ENCODE measurements around the gene RUFY4. TPM values are rescaled to one million over a fixed set of nuclear protein-coding genes. Genes with fewer than 3 reads are reported as not detected.
"Not testable (repeated sequence)": the region's sequence is repeated elsewhere in the genome, so short reads cannot be mapped to it uniquely, and the experiment has no call there.

Gene RUFY4
- total RNA-seq, 2 experiments from 2014 or later: 1.4 to 5.1 TPM

DNA sequence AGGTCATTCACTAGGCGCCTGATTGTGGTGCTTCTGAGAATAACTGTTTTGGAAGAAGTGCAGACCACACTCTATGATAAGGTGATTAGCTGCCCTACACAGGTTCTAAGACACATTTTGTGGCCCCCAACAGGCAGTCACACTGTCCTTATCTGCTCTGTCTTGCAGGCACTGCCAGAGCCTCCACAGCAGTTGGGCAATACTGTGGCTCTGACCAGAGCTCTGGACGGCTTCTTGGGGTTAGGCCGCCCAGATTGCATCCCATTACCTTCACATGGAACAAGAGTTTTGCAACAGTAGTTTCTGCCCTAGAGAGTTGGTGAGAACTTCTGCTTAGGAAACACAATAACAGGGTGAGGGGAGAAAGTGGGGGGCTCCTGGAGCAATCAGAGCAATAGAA lies 22.7 kb downstream of the RUFY4 start:
- no peak overlapping the region for H3K27ac Mint-ChIP-seq
- no peak for ATAC-seq
- no peak for DNase-seq
- no peaks in the 10 kb centered on the region for H3K4me1 Mint-ChIP-seq
- CTCF ChIA-PET: no interaction called here
- no peak overlapping the region for H3K4me3 Mint-ChIP-seq
- H3K36me3 Mint-ChIP-seq: no peaks in the 10 kb centered on the region
- H3K9me3 Mint-ChIP-seq (ENCODE audit: low read depth): no peaks in the 10 kb centered on the region
- H3K27me3 Mint-ChIP-seq: peaks cover 5% of the 10 kb centered on the region

DNA sequence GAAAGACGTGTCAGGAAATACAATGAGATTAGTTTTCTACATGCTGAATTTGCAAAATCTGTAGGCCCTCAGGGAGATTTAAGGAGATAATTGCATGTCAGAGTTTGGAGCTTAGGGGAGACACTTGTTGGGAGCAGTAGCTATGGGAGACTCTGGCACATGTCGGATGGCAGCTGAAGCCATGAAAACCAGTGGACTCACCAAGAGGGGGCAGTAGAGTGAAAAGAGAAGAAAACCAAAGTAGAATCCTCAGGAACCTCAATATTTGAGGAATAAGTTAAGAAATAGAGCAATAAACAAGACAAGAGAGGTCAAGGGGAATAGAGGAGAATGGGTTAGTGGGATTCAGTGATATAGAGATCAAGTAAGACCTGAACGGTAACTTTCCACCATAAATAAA lies 24.8 kb downstream of the RUFY4 start:
- ATAC-seq: no peak
- no peak overlapping the region for H3K4me3 Mint-ChIP-seq
- no peaks in the 10 kb centered on the region for H3K4me1 Mint-ChIP-seq
- H3K9me3 Mint-ChIP-seq (ENCODE audit: low read depth): no peaks in the 10 kb centered on the region
- no peak overlapping the region for H3K27ac Mint-ChIP-seq
- CTCF ChIA-PET: no interaction called here
- no peaks in the 10 kb centered on the region for H3K36me3 Mint-ChIP-seq
- DNase-seq: no peak
- peaks cover 13% of the 10 kb centered on the region for H3K27me3 Mint-ChIP-seq

DNA sequence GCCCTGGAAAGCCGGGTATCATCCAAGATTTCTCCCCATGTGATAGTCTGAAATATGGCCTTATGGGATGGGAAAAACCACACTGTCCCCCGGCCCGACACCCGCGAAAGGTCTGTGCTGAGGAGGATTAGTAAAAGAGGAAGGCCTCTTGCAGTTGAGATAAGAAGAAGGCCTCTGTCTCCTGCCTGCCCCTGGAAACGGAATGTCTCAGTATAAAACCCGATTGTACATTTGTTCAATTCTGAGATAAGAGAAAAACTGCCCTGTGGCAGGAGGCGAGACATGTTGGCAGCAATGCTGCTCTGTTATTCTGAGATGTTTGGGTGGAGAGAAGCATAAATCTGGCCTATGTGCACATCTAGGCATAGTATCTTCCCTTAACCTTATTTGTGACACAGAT lies 26.8 kb downstream of the RUFY4 start:
- no peak for DNase-seq
- Mint-ChIP-seq H3K4me1 (no peaks in the 10 kb centered on the region), H3K36me3 (no peaks in the 10 kb centered on the region), H3K4me3 (no peak overlapping the region), H3K27me3 (peaks cover 21% of the 10 kb centered on the region), H3K27ac (no peak overlapping the region), H3K9me3 (ENCODE audit: low read depth) (no peaks in the 10 kb centered on the region)
- no peak for ATAC-seq
- CTCF ChIA-PET: no interaction called here

DNA sequence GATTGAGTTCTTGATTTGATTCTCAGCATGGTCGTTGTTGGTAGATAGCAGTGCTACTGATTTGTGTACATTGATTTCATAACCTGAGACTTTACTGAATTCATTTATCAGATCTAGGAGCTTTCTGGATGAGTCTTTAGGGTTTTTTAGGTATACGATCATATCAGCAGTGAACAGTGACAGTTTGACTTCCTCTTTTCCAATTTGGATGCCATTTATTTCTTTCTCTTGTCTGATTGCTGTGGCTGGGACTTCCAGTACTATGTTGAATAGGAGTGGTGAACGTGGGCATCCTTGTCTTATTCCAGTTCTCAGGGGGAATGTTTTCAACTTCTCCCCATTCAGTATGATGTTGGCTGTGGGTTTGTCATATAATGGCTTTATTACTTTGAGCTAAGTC lies 28.9 kb downstream of the RUFY4 start:
- peaks cover 34% of the 10 kb centered on the region for H3K27me3 Mint-ChIP-seq
- no peak overlapping the region for H3K4me3 Mint-ChIP-seq
- DNase-seq (no peak), ATAC-seq (no peak)
- no peaks in the 10 kb centered on the region for H3K9me3 Mint-ChIP-seq (ENCODE audit: low read depth)
- no peaks in the 10 kb centered on the region for H3K4me1 Mint-ChIP-seq
- H3K36me3 Mint-ChIP-seq: no peaks in the 10 kb centered on the region
- H3K27ac Mint-ChIP-seq: no peak overlapping the region
- CTCF ChIA-PET: no interaction called here

DNA sequence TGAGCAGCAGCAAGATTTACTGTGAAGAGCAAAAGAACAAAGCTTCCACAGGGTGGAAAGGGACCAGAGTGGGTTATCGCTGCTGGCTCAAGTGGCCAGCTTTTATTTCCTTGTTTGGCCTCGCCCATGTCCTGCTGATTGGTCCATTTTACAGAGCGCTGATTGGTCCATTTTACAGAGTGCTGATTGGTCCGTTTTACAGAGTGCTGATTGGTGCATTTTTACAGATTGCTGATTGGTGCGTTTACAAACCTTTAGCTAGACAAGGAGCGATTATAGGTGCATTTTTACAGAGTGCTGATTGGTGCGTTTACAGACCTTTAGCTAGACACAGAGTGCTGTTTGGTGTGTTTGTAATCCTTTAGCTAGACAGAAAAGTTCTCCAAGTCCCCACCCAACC lies 39.8 kb downstream of the RUFY4 start:
- H3K9me3 Mint-ChIP-seq (ENCODE audit: low read depth); CTCF ChIA-PET; H3K4me3 Mint-ChIP-seq; H3K27ac Mint-ChIP-seq; H3K36me3 Mint-ChIP-seq; H3K4me1 Mint-ChIP-seq; DNase-seq; ATAC-seq: not testable (repeated sequence)
- H3K27me3 Mint-ChIP-seq: peaks cover 43% of the 10 kb centered on the region

DNA sequence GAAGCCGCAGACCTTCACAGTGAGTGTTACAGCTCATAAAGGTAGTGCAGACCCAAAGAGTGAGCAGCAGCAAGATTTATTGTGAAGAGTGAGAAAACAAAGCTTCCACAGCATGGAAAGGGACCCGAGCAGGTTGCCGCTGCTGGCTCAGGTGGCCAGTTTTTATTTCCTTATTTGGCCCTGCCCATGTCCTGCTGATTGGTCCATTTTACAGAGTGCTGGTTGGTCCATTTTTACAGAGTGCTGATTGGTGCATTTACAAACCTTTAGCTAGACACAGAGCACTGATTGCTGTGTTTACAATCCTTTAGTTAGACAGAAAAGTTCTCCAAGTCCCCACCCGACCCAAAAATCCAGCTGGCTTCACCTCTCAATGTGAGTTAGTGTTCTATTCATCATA lies 52.7 kb downstream of the RUFY4 start:
- H3K27ac Mint-ChIP-seq; DNase-seq; H3K36me3 Mint-ChIP-seq; H3K9me3 Mint-ChIP-seq (ENCODE audit: low read depth); CTCF ChIA-PET; H3K4me3 Mint-ChIP-seq; ATAC-seq: not testable (repeated sequence)
- Mint-ChIP-seq H3K4me1 (peaks cover 10% of the 10 kb centered on the region), H3K27me3 (peaks cover 37% of the 10 kb centered on the region)

DNA sequence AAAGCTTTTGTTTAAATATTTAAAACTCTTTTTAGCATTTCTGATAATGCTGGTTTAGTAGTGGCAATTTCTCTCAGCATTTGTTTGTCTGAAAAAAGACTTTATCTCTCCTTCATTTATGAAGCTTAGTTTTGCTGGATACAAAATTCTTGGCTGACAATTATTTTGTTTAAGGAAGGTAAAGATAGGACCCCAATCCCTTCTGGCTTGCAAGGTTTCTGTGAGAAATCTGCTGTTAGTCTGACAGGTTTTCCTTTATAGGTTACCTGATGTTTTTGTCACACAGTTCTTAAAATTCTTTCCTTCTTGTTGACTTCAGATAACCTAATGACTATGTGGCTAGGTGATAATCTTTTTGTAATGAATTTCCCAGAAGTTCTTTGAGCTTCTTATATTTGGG lies 53.2 kb downstream of the RUFY4 start:
- DNase-seq; H3K4me3 Mint-ChIP-seq; H3K27ac Mint-ChIP-seq; CTCF ChIA-PET; H3K36me3 Mint-ChIP-seq; ATAC-seq; H3K9me3 Mint-ChIP-seq (ENCODE audit: low read depth): not testable (repeated sequence)
- peaks cover 10% of the 10 kb centered on the region for H3K4me1 Mint-ChIP-seq
- H3K27me3 Mint-ChIP-seq: peaks cover 37% of the 10 kb centered on the region

DNA sequence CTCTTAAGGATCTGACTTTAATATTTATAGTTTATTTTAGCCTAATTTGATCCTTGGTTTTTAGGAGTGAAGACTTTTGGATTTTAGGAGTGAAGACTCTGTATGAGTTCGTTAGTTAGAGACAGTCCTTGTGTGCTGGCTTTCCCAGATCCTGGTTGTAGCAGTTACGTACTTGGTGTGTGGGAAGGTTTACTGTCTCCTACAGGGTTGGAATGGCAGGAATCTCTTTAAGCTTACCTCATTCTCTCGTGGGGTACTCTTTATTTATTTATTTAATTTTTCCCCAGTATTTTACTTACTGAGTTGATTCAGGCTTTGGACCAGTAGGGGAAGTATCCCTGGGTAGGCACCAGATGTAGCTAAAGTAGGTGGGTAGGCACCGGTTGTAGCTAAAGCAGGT lies 54.9 kb downstream of the RUFY4 start:
- ATAC-seq (no peak), DNase-seq (no peak)
- H3K27ac Mint-ChIP-seq: no peak overlapping the region
- H3K27me3 Mint-ChIP-seq: peaks cover 41% of the 10 kb centered on the region
- peaks cover 1% of the 10 kb centered on the region for H3K36me3 Mint-ChIP-seq
- CTCF ChIA-PET: no interaction called here
- peaks cover 10% of the 10 kb centered on the region for H3K4me1 Mint-ChIP-seq
- H3K9me3 Mint-ChIP-seq (ENCODE audit: low read depth): peaks cover 4% of the 10 kb centered on the region
- H3K4me3 Mint-ChIP-seq: no peak overlapping the region

DNA sequence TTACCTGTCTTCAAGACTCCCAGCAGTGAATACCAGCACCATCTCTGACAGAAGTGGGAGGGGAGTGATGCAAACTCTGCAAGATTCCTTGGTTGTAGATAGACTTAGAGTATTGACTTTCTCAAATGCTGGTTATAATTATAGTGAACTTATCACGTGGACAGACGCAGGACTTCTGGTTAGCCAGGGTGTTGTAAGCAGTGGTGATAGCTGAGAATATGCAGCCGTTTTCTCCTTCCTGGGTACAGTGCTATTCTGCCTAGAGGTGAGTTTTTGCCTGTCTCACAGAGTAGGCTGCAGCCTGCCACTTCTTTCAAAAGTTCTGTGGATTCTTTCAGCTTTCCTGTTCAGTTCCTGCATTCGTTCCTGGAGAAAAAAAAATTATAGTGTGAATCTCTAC lies 56.0 kb downstream of the RUFY4 start:
- Mint-ChIP-seq H3K27ac (no peak overlapping the region), H3K4me1 (peaks cover 10% of the 10 kb centered on the region), H3K4me3 (no peak overlapping the region), H3K9me3 (ENCODE audit: low read depth) (peaks cover 4% of the 10 kb centered on the region), H3K27me3 (peaks cover 44% of the 10 kb centered on the region), H3K36me3 (peaks cover 1% of the 10 kb centered on the region)
- CTCF ChIA-PET: no interaction called here
- ATAC-seq (no peak), DNase-seq (no peak)

DNA sequence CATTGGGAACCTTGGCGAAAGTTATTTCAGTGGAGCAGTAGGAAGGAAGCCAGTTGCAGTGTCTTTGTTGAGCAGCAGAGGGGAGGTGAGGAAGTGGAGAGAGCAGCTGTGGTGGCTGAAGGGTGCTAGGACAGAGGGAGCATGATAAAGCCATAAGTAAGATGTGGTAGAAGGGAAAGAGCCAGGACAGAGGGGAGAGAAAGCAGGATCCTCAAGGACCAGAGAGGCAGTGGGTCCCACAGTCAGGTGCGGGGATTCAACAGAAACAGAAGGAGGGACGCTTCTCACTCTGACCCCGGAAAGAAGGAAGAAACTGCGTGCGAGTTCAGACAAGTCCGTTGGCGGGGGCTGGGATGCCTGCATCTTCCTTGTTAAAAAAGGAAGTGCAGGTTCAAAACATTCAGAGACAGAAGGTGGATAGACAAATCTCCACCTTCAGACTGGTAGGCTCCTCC lies 56.6 kb downstream of the RUFY4 start, which contains the start of gene CXCR2:
CXCR2 (plus strand) TSS at position 403 of the 455 bp plus-strand sequence. CDS start 8,774 bp downstream, outside the sequence.
- H3K9me3 Mint-ChIP-seq (ENCODE audit: low read depth): peaks cover 4% of the 10 kb centered on the region
- peak within 1 kb of the TSS; percentile 34 for H3K4me3 Mint-ChIP-seq
- ATAC-seq: peak; percentile 70
- H3K27ac Mint-ChIP-seq: peak within 1 kb of the TSS; percentile 59
- H3K4me1 Mint-ChIP-seq: peaks cover 10% of the 10 kb centered on the region
- CTCF ChIA-PET: no interaction called here
- no peak for DNase-seq
- H3K27me3 Mint-ChIP-seq: peaks cover 40% of the 10 kb centered on the region
- peaks cover 1% of the 10 kb centered on the region for H3K36me3 Mint-ChIP-seq

DNA sequence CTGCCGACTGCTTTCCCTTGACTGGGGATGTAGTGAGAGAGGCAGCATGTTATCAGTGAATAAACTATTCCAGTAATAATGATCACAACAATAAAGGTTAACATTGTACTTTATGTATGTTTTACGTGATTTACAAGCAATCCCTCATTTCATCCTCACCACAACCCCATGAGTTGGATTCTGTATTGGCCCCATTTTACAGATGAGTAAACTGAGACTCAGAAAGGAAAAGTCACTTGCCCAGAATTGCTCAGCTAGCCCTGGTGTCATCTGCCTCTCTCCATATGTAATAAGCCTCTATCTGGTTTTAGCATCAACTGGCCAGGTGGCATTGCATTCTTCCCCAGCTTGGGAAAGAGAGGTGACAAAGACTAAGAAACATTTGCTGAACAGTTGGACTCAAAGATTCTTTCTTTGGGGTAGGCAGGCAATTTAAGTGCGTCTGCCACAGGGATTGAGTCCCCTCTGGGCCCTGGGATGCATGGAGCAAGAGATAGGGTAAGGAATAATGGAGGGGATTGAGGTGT lies 58.9 kb downstream of the RUFY4 start:
- no peak for ATAC-seq
- no peak overlapping the region for H3K27ac Mint-ChIP-seq

DNA sequence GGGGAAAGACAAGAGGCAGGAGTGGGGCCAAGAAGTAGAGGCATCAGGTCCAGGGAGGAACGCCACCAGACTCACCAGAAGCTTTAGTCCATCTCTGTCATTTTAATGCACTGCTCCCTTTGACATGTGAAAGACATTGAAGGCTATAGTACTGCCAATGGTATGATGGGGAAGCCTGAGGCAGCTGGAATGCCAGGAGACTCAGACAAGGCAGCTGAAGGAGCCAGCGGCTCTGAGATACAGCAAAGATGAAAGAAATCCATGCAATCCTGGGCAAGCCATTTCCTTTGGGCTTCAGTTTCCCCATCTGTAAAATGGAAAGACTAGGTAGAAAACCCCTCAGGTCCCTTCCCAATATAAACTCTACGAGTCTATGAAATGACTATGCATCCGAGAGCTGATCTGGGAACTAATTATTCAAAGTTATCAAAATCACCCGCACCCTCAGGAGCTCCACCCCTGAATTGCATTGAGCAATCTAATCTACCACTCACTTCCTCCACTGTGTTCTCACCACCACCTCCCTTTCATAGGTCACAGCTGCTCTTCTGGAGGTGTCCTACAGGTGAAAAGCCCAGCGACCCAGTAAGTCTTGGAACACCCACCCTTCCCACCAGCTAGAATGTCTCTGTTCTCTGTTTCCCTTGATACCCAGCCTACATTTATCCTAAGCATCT lies 59.9 kb downstream of the RUFY4 start:
- Mint-ChIP-seq H3K4me1 (peaks cover 10% of the 10 kb centered on the region), H3K9me3 (ENCODE audit: low read depth) (no peaks in the 10 kb centered on the region), H3K4me3 (no peak overlapping the region), H3K27me3 (peaks cover 33% of the 10 kb centered on the region), H3K36me3 (peaks cover 1% of the 10 kb centered on the region), H3K27ac (no peak overlapping the region)
- CTCF ChIA-PET: no interaction called here
- DNase-seq (no peak), ATAC-seq (no peak)

More for the DNA sequence above, 58.9 kb downstream of the RUFY4 start:
- no peak for DNase-seq
- Mint-ChIP-seq H3K4me1 (peaks cover 10% of the 10 kb centered on the region), H3K9me3 (ENCODE audit: low read depth) (no peaks in the 10 kb centered on the region), H3K27me3 (peaks cover 33% of the 10 kb centered on the region), H3K36me3 (peaks cover 1% of the 10 kb centered on the region), H3K4me3 (no peak overlapping the region)
- CTCF ChIA-PET: no interaction called here

DNA sequence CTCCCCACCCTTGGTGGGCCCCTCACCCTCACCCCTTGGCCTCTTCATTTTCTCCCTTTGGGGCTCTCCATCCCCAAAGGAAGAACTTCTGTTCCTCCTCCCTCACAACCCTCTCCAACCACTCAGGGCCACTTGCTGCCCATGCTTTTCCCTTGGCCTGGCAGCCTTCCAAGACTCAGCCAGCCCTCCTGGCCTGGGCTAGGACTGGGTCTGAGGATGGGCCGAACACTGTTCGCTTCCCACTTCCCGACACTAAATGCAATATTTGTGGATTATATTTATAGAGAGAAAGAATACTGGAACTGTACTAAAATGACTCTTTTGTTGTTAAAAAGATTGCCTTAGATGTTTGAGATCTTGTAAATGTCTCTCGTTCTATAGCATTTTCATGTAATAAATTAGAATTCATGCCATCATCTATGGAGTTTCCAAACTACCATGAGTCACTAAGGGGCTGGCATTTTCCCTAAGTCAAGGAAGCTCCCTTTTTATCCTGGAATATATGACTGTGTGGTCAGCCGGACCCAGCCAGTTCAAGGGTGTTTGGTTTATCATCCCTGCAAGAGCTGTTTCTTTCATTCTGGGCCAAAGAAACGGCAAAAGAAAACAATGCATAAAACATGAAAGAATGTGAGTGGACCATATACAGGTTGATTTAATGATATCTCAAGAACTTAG lies 60.5 kb downstream of the RUFY4 start:
- peaks cover 10% of the 10 kb centered on the region for H3K4me1 Mint-ChIP-seq
- ATAC-seq (no peak), DNase-seq (no peak)
- no peaks in the 10 kb centered on the region for H3K9me3 Mint-ChIP-seq (ENCODE audit: low read depth)
- H3K27ac Mint-ChIP-seq: no peak overlapping the region
- CTCF ChIA-PET: no interaction called here
- peaks cover 1% of the 10 kb centered on the region for H3K36me3 Mint-ChIP-seq
- no peak overlapping the region for H3K4me3 Mint-ChIP-seq
- H3K27me3 Mint-ChIP-seq: peaks cover 31% of the 10 kb centered on the region

DNA sequence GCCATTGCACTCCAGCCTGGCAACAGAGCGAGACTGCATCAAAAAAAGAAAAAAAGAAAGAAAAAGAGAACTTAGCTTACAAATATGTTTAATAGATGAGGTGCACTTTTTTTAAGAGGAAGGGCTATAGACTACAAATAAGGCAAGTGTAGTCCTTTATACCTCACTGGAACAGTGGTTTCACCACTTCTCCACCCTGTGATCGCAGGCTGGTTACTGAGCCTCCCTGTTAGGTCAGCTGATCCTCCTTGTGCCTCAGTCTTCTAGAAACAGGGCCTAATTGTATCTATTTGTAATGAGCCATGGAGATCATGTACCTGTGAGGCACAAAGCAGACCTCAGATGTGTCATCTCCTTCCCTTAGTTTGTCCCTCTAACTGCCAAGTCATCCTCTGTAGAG lies 61.3 kb downstream of the RUFY4 start:
- Mint-ChIP-seq H3K36me3 (peaks cover 1% of the 10 kb centered on the region), H3K4me3 (no peak overlapping the region), H3K27ac (no peak overlapping the region), H3K9me3 (ENCODE audit: low read depth) (no peaks in the 10 kb centered on the region), H3K27me3 (peaks cover 31% of the 10 kb centered on the region), H3K4me1 (peaks cover 9% of the 10 kb centered on the region)
- ATAC-seq (no peak), DNase-seq (no peak)
- CTCF ChIA-PET: no interaction called here

Data from activated CD8-positive, alpha-beta memory T cell treated with anti-CD3 and anti-CD28 coated beads, Interleukin-2, amount 10 ng/mL, durations not matched to agents 7 days and 5 days (primary cell).